ENCODE data around the gene SPR. TPM values are rescaled to one million over a fixed set of nuclear protein-coding genes. Genes with fewer than 3 reads are reported as not detected.

SPR gene
- total RNA-seq, 1 donor from 2014 or later: 7.1 TPM

DNA sequence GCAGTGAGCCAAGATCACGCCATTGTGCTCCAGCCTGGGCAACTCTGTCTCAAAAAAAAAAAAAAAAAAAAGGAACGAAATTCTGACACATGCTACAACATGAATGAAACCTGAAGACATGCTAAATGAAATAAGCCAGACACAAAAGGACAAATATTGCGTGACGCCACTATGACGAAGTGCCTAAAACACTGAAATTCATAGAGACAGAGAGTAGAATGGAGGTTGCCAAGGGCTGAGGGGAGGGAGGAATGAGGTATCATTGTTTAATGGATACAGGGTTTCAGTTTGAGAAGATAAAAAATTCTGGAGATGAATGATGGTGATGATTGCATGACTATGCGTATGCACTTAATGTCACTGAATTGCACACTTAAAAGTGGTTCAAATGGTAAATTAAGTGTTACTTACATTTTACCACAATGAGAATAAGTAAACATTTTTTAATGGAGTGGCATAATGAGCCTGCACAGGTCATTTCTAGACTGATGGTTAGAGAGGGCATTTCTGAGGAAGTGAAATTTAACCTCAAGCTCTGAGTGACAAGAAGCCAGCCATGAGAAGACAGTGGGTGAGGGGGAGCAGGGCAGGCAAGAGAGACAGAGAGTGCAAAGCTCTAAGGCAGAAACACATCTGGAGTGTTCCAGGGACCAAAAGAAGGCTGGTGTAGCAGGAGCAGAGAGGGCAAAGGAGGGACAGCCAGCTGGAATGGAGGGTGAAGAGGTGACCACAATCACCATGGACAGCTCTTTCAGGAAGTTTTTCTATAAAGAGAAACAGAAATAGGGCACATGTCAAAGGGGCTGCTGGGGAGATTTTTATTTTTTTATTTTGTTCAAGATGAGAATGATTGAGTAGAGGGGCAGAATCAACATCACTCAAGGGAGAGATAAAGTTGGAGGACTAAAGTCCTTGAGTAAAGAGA, 40.8 kb upstream of the SPR start:
- no peak for DNase-seq (ENCODE audit: extremely low spot score, unreplicated experiment)
- no peaks in the 10 kb centered on the region for H3K9me3 Mint-ChIP-seq (ENCODE audit: unreplicated experiment)
- H3K27ac Mint-ChIP-seq (ENCODE audit: unreplicated experiment): no peak overlapping the region
- H3K27me3 Mint-ChIP-seq (ENCODE audit: unreplicated experiment): peaks cover 28% of the 10 kb centered on the region
- no peaks in the 10 kb centered on the region for H3K36me3 Mint-ChIP-seq (ENCODE audit: unreplicated experiment)
- TF ChIP-seq, protein P1, sequence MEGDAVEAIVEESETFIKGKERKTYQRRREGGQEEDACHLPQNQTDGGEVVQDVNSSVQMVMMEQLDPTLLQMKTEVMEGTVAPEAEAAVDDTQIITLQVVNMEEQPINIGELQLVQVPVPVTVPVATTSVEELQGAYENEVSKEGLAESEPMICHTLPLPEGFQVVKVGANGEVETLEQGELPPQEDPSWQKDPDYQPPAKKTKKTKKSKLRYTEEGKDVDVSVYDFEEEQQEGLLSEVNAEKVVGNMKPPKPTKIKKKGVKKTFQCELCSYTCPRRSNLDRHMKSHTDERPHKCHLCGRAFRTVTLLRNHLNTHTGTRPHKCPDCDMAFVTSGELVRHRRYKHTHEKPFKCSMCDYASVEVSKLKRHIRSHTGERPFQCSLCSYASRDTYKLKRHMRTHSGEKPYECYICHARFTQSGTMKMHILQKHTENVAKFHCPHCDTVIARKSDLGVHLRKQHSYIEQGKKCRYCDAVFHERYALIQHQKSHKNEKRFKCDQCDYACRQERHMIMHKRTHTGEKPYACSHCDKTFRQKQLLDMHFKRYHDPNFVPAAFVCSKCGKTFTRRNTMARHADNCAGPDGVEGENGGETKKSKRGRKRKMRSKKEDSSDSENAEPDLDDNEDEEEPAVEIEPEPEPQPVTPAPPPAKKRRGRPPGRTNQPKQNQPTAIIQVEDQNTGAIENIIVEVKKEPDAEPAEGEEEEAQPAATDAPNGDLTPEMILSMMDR (IDR thresholded peaks at IDR 0.05): no peak
- no peaks in the 10 kb centered on the region for H3K4me1 Mint-ChIP-seq (ENCODE audit: unreplicated experiment)
- no peak overlapping the region for H3K4me3 Mint-ChIP-seq (ENCODE audit: unreplicated experiment)

DNA sequence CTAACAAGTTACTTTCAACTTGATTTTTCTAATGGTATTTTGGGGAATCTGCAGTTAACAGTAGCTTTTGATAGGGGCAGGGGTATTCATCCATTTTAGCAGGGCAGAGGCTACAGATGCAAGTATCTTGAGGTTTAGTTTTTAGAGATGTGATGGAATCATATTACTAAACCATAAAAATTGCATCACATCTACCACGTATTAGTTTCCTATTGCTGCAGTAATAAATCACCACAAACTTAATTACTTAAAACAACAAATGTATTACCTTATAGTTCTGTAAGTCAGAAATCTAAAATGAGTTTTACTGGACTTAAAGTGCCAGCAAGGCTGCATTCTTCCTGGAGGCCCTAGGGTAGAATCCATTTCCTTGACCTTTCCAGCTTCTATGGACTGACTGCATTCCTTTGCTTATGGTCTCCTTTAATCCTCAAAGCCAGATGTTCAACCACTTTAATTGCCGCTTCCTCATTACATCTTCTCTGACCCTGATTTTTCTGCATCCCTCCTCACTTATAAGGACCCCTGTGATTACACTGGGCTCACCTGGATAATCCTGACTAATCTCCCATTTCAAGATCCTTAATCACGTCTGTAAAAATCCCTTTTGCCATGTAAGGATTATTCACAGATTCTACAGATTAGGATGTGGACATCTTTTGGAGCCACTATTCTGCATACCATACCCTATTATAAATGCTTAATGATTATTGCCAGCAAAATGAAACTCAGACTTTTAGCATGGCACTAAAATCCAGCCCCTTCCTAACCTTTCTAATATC, 39.5 kb upstream of the SPR start:
- TF ChIP-seq, protein P1 (IDR thresholded peaks at IDR 0.05): no peak
- Mint-ChIP-seq H3K4me1 (ENCODE audit: unreplicated experiment) (no peaks in the 10 kb centered on the region), H3K9me3 (ENCODE audit: unreplicated experiment) (no peaks in the 10 kb centered on the region), H3K4me3 (ENCODE audit: unreplicated experiment) (no peak overlapping the region), H3K27ac (ENCODE audit: unreplicated experiment) (no peak overlapping the region), H3K27me3 (ENCODE audit: unreplicated experiment) (peaks cover 27% of the 10 kb centered on the region), H3K36me3 (ENCODE audit: unreplicated experiment) (no peaks in the 10 kb centered on the region)
- no peak for DNase-seq (ENCODE audit: extremely low spot score, unreplicated experiment)

DNA sequence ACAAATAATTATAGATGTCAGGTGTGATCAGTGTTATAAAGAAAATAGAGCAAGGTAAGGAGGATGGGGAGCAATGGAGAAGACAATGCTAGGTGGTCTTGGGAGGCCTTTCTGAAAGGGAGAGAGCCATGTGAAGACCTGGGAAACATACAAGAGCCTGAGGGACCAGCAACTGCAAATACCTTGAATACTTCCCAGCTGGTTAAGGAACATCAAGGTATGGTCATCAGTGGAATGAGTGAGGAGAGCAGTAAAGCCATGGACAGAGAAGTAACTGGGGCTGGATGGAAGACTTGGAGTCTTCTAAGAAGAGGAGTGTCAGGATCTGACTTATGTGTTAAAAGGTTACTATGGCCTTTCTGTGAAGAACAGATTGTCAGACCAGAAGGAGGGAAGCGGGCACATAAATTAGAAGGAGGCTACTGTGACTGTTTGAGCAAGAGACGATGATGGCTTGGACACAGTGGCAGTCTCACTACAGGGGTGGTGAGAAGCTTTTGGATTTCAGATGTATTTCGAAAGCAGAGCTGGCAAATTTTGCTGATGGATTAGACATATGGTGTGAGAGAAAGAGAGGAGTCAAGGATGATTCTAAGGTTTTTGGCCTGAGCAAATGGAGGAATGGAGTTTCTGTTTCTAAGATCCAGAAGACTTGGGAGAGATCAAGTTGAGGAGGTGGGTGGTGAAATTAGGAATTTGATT, 38.6 kb upstream of the SPR start:
- Mint-ChIP-seq H3K4me3 (ENCODE audit: unreplicated experiment) (no peak overlapping the region), H3K9me3 (ENCODE audit: unreplicated experiment) (no peaks in the 10 kb centered on the region), H3K36me3 (ENCODE audit: unreplicated experiment) (no peaks in the 10 kb centered on the region), H3K4me1 (ENCODE audit: unreplicated experiment) (no peaks in the 10 kb centered on the region), H3K27ac (ENCODE audit: unreplicated experiment) (no peak overlapping the region), H3K27me3 (ENCODE audit: unreplicated experiment) (peaks cover 28% of the 10 kb centered on the region)
- DNase-seq (ENCODE audit: extremely low spot score, unreplicated experiment): no peak
- TF ChIP-seq, protein P1 (IDR thresholded peaks at IDR 0.05): no peak

DNA sequence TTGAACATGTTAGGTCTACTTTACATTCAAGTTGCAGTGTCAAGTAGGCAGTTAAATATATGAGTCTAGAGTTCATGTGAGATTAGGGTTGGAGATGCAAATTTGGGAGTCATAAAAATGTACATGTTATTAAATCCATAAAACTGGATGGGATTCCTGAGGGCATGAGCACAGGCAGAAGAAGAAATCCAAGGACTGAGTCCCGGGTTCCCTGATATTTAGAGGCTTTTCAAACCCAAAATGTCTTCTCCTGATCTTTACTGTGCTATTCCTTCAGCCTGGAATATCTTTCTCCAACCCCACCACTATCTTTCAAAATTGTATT, 38.1 kb upstream of the SPR start:
- Mint-ChIP-seq H3K4me3 (ENCODE audit: unreplicated experiment) (no peak overlapping the region), H3K36me3 (ENCODE audit: unreplicated experiment) (no peaks in the 10 kb centered on the region), H3K4me1 (ENCODE audit: unreplicated experiment) (no peaks in the 10 kb centered on the region), H3K9me3 (ENCODE audit: unreplicated experiment) (no peaks in the 10 kb centered on the region), H3K27ac (ENCODE audit: unreplicated experiment) (no peak overlapping the region), H3K27me3 (ENCODE audit: unreplicated experiment) (peaks cover 30% of the 10 kb centered on the region)
- DNase-seq (ENCODE audit: extremely low spot score, unreplicated experiment): no peak
- TF ChIP-seq, protein P1 (IDR thresholded peaks at IDR 0.05): no peak
